OCI-LY7 (cell line): ENCODE measurements around the gene FOXD3. TPM values are rescaled to one million over a fixed set of nuclear protein-coding genes. Genes with fewer than 3 reads are reported as not detected.

Experiments used
- BruUV-seq: library from RNA; stranded (reverse); fragments of 400-500 nt; replicated peaks from 2 replicates; lab custom pipeline; 2021; lab: Mats Ljungman, UMichigan
- CTCF ChIA-PET: fragments of 300-600 bp; sonication (Branson Sonifier 250); formaldehyde crosslinking; loops from one replicate; lab custom pipeline; 2022; ENCODE audit warnings: antibody characterized with exemption; ENCODE audit not compliant: unreplicated experiment; lab: Charles Lee
- POLR2A ChIA-PET: fragments of 300-600 bp; sonication (Branson Sonifier 250); formaldehyde crosslinking; loops from one replicate; lab custom pipeline; 2022; ENCODE audit warnings: antibody characterized with exemption; lab: Charles Lee
- DNase-seq: peaks from one replicate; pipeline ENCODE4 v3.0.0-alpha.2; 2015; ENCODE audit warnings: low spot score
- H2AFZ ChIP-seq: fragments of 200-600 bp; sonication (generic), shearing (Covaris generic); 2 replicates; pipeline ENCODE4 v1.6.1; 2014; ENCODE audit warnings: mild to moderate bottlenecking, antibody characterized with exemption, low read length, moderate library complexity
- H3K27ac ChIP-seq: fragments of 200-600 bp; sonication (generic); 2 replicates; pipeline ENCODE4 v1.5.1; 2014; ENCODE audit warnings: mixed run types, low read depth, mild to moderate bottlenecking, moderate library complexity, low read length, inconsistent platforms; ENCODE audit not compliant: poor library complexity, severe bottlenecking
- H3K36me3 ChIP-seq: fragments of 200-600 bp; sonication (generic); 2 replicates; pipeline ENCODE4 v1.6.1; 2014; ENCODE audit warnings: mild to moderate bottlenecking, antibody characterized with exemption, low read length, moderate library complexity, mixed read lengths; ENCODE audit not compliant: insufficient read depth
- H3K4me1 ChIP-seq: fragments of 200-600 bp; sonication (generic); 2 replicates; pipeline ENCODE4 v1.5.1; 2014; ENCODE audit warnings: mild to moderate bottlenecking, low read length; ENCODE audit not compliant: insufficient read depth, poor library complexity, severe bottlenecking
- H3K4me2 ChIP-seq: fragments of 200-600 bp; sonication (generic); 2 replicates; pipeline ENCODE4 v1.6.1; 2014; ENCODE audit warnings: mild to moderate bottlenecking, low read length
- H3K4me3 ChIP-seq: fragments of 200-600 bp; sonication (generic); 2 replicates; pipeline ENCODE4 v1.5.1; 2014; ENCODE audit warnings: mild to moderate bottlenecking, low read depth, low read length; ENCODE audit not compliant: poor library complexity, severe bottlenecking
- H3K79me2 ChIP-seq: fragments of 200-600 bp; sonication (generic); 2 replicates; pipeline ENCODE4 v1.6.1; 2016; ENCODE audit warnings: low read depth, mild to moderate bottlenecking, low read length, moderate library complexity, mixed read lengths; ENCODE audit not compliant: insufficient read depth
- H3K9me2 ChIP-seq: fragments of 200-600 bp; sonication (generic); 2 replicates; pipeline ENCODE4 v1.6.1; 2016; ENCODE audit warnings: mild to moderate bottlenecking, low read length, mixed read lengths; ENCODE audit not compliant: insufficient read depth
- H3K9me3 ChIP-seq: fragments of 200-600 bp; sonication (generic); 2 replicates; pipeline ENCODE4 v1.6.1; 2014; ENCODE audit warnings: mild to moderate bottlenecking, mixed run types, low read length, mixed read lengths
- H4K20me1 ChIP-seq: fragments of 200-600 bp; sonication (generic); 2 replicates; pipeline ENCODE4 v1.6.1; 2014; ENCODE audit warnings: mild to moderate bottlenecking, antibody characterized with exemption, low read length, moderate library complexity, mixed read lengths; ENCODE audit not compliant: insufficient read depth
- CTCF ChIP-seq: fragments of 200-600 bp; sonication (generic); conservative IDR thresholded peaks from 2 replicates; pipeline ENCODE4 v1.5.1; 2014; ENCODE audit warnings: mild to moderate bottlenecking, antibody characterized with exemption, low read length, moderate library complexity, mixed read lengths
- EZH2phosphoT487 ChIP-seq: fragments of 200-600 bp; sonication (generic); IDR thresholded peaks from 2 replicates; pipeline ENCODE4 v1.6.1; 2018; ENCODE audit warnings: low read depth, borderline replicate concordance, mild to moderate bottlenecking, mixed run types, antibody characterized with exemption, low read length, moderate library complexity, mixed read lengths
- intact Hi-C: fragments of 100-400 bp; cut with micrococcal nuclease; formaldehyde crosslinking; loops from one replicate; pipeline ENCODE4 v1.10.0; 2022; ENCODE audit not compliant: unreplicated experiment
- total RNA-seq, 2 experiments: library from RNA; depleted of rRNA in 1 of 2; stranded (reverse); fragments of >200 nt in 1 of 2; shearing (Covaris generic) in 1 of 2; gene quantifications; 2 replicates each; pipeline ENCODE4 v1.2.3, GENCODE V29; 2014 to 2022

The FOXD3 gene
- total RNA-seq, 2 experiments from 2014 or later = 0.06 TPM; not detected in 1

- Histone ChIP-seq H3K9me2 (no peaks in the 10 kb centered on the region), H3K79me2 (no peaks in the 10 kb centered on the region), H3K27ac (no peak overlapping the region), H3K4me3 (no peak overlapping the region), H3K9me3 (no peaks in the 10 kb centered on the region), H3K4me2 (no peak overlapping the region), H3K36me3 (no peaks in the 10 kb centered on the region), H3K4me1 (peaks cover 4% of the 10 kb centered on the region), H4K20me1 (no peaks in the 10 kb centered on the region), H2AFZ (no peak overlapping the region)
- no peak for DNase-seq
- intact Hi-C loops = no loop called here
- TF ChIP-seq EZH2phosphoT487 (no peak), CTCF (no peak)
- ChIA-PET CTCF (no interaction called here), POLR2A (interaction anchor here (1.3 kb wide), 2 partner anchors 12 to 215 kb away, joined by 3 to 4 read pairs; no protein-coding TSS in a partner anchor)
- BruUV-seq = no TSS peak
Observed at GRCh38 chr1:63323865-63324778, 1.8 kb downstream of the FOXD3 start.

- H2AFZ ChIP-seq = no peak overlapping the region
- CTCF ChIA-PET = no interaction called here
- BruUV-seq = no TSS peak
- H3K27ac ChIP-seq = no peak overlapping the region
- no peak for DNase-seq
- no peaks in the 10 kb centered on the region for H4K20me1 ChIP-seq
- intact Hi-C loops = no loop called here
- no peak for TF ChIP-seq EZH2phosphoT487
- H3K4me3 ChIP-seq = no peak overlapping the region
- POLR2A ChIA-PET = interaction anchor here (0.8 to 1.3 kb wide), 3 partner anchors 11 to 919 kb away, joined by 3 to 4 read pairs (median 3); no protein-coding TSS in a partner anchor
- peaks cover 4% of the 10 kb centered on the region for H3K4me1 ChIP-seq
- no peaks in the 10 kb centered on the region for H3K9me2 ChIP-seq
- H3K9me3 ChIP-seq = no peaks in the 10 kb centered on the region
- no peak overlapping the region for H3K4me2 ChIP-seq
- no peaks in the 10 kb centered on the region for H3K79me2 ChIP-seq
- H3K36me3 ChIP-seq = no peaks in the 10 kb centered on the region
Observed at GRCh38 chr1:63324779-63325119, 2.4 kb downstream of the FOXD3 start.

- POLR2A ChIA-PET = interaction anchor here (0.6 to 1.3 kb wide), 8 partner anchors 11 to 918 kb away, joined by 3 to 5 read pairs (median 3); no protein-coding TSS in a partner anchor
- peaks cover 4% of the 10 kb centered on the region for H3K4me1 ChIP-seq
Observed at GRCh38 chr1:63325279-63325985, 3.1 kb downstream of the FOXD3 start.

More at GRCh38 chr1:63325279-63325985, 3.1 kb downstream of the FOXD3 start:
- Histone ChIP-seq H3K9me2 (no peaks in the 10 kb centered on the region), H3K9me3 (no peaks in the 10 kb centered on the region), H3K79me2 (no peaks in the 10 kb centered on the region), H4K20me1 (no peaks in the 10 kb centered on the region), H3K4me2 (no peak overlapping the region), H3K36me3 (no peaks in the 10 kb centered on the region), H3K4me3 (no peak overlapping the region), H2AFZ (no peak overlapping the region), H3K27ac (no peak overlapping the region)
- TF ChIP-seq EZH2phosphoT487 (no peak), CTCF (no peak)
- intact Hi-C loops = no loop called here
- DNase-seq = no peak
- BruUV-seq = no TSS peak
- CTCF ChIA-PET = no interaction called here
